IPS-20b (cell line): Measurements from ENCODE around the gene SLC12A7.

ENCODE experiments used
- H3K27ac ChIP-seq: one replicate; pipeline ENCODE4 v1.5.1; 2013; ENCODE audit warnings: low read length
- H3K27me3 ChIP-seq: 2 replicates; pipeline ENCODE4 v1.6.1; 2013; ENCODE audit warnings: mild to moderate bottlenecking, low read length, inconsistent platforms; ENCODE audit not compliant: insufficient read depth
- H3K36me3 ChIP-seq: 2 replicates; pipeline ENCODE4 v1.6.1; 2013; ENCODE audit warnings: low read depth, mild to moderate bottlenecking, inconsistent platforms, low read length, moderate library complexity; ENCODE audit not compliant: insufficient read depth
- H3K4me1 ChIP-seq: 2 replicates; pipeline ENCODE4 v1.6.1; 2013; ENCODE audit warnings: mild to moderate bottlenecking, control low read depth, inconsistent platforms, low read length, moderate library complexity; ENCODE audit not compliant: insufficient read depth
- H3K4me3 ChIP-seq: 2 replicates; pipeline ENCODE4 v1.5.1; 2013; ENCODE audit warnings: mild to moderate bottlenecking, low read length, inconsistent platforms
- H3K9ac ChIP-seq: 2 replicates; pipeline ENCODE4 v1.6.1; 2013; ENCODE audit warnings: low read depth, mild to moderate bottlenecking, inconsistent platforms, low read length, moderate library complexity
- H3K9me3 ChIP-seq: 2 replicates; pipeline ENCODE4 v1.6.1; 2013; ENCODE audit warnings: mild to moderate bottlenecking, low read depth, low read length, inconsistent platforms; ENCODE audit not compliant: insufficient read depth

SLC12A7 gene

DNA sequence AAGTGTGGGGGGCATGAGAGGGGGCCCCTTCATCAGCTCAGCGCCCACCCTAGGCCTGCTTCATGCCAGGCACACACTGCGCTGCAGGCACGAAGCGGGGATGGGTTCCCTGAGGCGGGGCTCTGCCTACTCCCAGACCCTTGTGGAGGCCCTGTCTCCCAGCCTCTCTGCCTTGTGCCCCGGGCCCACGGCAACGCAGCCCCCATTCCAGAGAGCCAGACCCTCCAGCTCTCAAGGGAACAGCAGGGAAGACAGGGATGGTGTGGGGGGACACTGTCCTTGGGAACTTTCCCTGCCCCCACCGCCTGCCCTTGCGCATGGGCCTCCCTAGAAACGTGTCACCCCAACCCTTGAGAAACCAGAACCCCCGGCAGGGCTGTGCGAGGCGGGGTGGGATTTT, 10.0 kb upstream of the SLC12A7 start:
- no peak overlapping the region for H3K27ac ChIP-seq
- H3K4me3 ChIP-seq, result no peak overlapping the region
- no peaks in the 10 kb centered on the region; the same call in 1 of the 2 replicates for H3K4me1 ChIP-seq
- H3K9me3 ChIP-seq, result no peaks in the 10 kb centered on the region
- H3K36me3 ChIP-seq, result no peaks in the 10 kb centered on the region
- H3K27me3 ChIP-seq, result no peaks in the 10 kb centered on the region
- no peak overlapping the region for H3K9ac ChIP-seq

DNA sequence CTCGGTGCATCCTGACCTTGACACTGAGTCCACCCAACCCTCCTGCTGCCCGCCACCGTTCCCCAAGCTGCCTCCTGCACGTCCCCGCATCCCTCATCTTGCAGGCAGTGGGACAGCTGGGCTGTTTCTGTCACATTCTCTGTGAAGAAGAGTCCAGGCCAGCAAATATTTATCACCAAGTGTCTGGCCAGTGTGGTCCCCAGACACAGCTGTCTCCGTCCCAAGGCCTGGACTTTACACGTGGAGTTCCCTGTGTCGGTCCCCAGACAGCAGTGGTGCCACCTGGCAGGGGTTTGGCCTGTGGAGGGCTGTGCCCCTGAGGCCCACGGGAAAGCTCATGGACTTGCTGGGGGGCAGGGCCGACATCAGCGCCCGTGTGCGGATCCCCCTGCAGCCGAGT, 9.2 kb upstream of the SLC12A7 start:
- H3K27me3 ChIP-seq, result no peaks in the 10 kb centered on the region

DNA sequence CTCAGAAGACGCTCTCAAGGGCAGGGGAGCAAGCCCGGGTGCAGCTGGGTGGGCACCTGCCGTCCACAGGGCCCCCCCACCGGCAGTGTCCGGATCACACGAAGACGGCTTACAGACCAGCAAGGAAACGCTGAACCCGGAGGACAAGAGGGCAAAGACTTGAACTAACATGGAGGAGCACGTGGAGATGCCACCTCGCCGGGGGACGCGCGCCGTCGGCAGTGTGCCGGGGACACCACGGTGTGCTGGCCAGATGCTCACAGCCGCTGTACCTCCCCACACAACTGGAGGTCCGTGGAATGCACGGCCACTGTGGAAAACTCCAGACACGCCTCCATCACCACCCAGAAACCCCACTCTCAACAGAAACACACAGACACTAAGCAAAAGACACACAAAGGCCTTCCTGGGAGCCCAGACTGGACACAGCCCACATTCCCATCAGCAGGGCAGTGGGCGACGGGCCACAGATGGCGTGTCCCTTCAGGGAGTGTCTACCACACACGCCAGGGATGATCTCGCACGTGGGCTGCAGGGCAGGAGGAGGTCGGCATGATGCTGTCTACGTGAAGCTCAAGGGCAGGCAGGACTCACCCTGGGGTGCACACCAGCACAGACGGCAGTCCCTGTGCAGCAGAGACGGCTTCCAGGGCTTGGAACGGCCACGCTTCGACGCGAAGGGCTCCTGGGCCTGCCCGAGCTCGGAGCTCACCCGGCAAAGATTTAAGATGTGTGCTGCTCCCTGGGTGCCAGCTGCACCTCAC, 8.6 kb upstream of the SLC12A7 start:
- H3K4me1 ChIP-seq, result no peaks in the 10 kb centered on the region; the same call in 1 of the 2 replicates
- no peak overlapping the region for H3K4me3 ChIP-seq
- no peaks in the 10 kb centered on the region for H3K36me3 ChIP-seq
- no peaks in the 10 kb centered on the region for H3K27me3 ChIP-seq
- H3K27ac ChIP-seq, result no peak overlapping the region
- H3K9me3 ChIP-seq, result no peaks in the 10 kb centered on the region
- no peak overlapping the region for H3K9ac ChIP-seq

More for the DNA sequence above, 9.2 kb upstream of the SLC12A7 start:
- Histone ChIP-seq H3K36me3 (no peaks in the 10 kb centered on the region), H3K9ac (no peak overlapping the region), H3K9me3 (no peaks in the 10 kb centered on the region), H3K4me1 (no peaks in the 10 kb centered on the region; the same call in 1 of the 2 replicates), H3K4me3 (no peak overlapping the region), H3K27ac (no peak overlapping the region)

DNA sequence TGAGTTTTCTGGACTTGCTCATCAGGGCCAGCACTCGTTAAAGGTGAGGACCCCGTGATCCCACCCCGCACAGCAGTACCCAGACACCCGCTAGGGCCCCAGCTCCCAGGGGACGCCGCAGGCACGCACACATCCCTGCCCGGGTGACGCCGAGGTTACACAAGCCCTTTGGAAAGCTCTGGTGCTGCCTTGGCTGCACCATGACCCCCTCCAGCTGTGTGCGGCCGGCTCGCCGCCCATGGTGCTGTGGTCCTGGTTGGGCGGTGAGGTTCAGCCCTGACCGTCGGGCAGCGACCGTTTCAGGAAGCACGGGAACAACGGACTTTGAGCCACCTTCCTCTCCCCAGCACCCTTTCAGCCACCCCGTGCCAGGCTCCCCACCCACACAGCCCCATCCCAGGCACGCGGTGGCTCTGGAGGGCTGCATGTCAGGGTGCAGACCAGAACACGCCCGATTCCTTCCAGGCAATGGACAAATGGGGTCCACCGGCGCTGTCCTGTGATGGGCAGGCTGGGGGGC, 7.5 kb upstream of the SLC12A7 start:
- Histone ChIP-seq H3K4me3 (no peak overlapping the region), H3K27me3 (no peaks in the 10 kb centered on the region), H3K27ac (no peak overlapping the region), H3K4me1 (no peaks in the 10 kb centered on the region; the same call in 1 of the 2 replicates), H3K9ac (no peak overlapping the region), H3K36me3 (no peaks in the 10 kb centered on the region), H3K9me3 (no peaks in the 10 kb centered on the region)

DNA sequence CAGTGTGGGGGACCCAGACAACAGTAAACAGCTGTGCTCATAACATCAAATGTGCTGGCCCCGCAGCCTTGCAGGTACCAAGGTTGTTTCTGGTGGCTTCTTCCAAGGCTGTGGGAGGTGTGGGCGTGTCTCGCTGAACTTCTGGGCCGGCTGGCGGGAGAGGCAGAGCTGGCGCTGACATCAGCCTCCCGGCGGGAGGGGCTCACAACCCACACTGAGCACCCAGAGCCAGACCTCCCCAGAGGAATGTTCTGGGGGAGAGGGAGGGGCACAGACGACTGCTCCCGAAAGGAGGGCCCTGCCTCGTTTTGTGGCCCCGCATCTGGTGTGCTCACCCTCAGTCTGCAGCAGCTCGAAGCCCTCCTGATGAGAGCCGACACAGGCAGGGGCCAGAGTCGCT, 6.9 kb upstream of the SLC12A7 start:
- Histone ChIP-seq H3K9me3 (no peaks in the 10 kb centered on the region), H3K9ac (no peak overlapping the region), H3K27me3 (no peaks in the 10 kb centered on the region), H3K36me3 (no peaks in the 10 kb centered on the region), H3K4me3 (no peak overlapping the region), H3K27ac (no peak overlapping the region), H3K4me1 (no peaks in the 10 kb centered on the region; the same call in 1 of the 2 replicates)

DNA sequence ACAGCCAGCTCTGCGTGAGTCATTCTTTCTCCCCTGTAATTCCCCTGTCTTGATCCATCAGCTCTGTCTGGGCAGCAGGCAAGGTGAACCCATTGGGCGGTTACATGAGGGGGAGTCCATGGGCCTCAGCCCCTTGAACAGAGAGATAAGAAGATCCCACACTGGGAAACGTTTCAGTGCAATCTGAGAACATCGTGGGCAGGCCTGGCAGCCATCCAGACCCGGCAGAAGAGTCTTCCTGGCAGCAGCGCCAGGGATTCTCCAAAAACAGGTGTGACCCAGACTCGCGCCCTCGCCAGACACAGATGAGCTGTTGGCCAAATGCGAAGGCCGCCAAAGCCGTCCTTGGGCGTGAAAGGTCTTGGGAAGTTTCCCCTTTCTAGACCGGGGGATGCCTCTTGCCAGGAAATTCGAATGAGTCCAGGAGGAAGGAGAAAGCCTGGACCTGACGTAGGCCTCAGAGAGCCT, 6.4 kb upstream of the SLC12A7 start:
- Histone ChIP-seq H3K27ac (no peak overlapping the region), H3K9ac (no peak overlapping the region)

DNA sequence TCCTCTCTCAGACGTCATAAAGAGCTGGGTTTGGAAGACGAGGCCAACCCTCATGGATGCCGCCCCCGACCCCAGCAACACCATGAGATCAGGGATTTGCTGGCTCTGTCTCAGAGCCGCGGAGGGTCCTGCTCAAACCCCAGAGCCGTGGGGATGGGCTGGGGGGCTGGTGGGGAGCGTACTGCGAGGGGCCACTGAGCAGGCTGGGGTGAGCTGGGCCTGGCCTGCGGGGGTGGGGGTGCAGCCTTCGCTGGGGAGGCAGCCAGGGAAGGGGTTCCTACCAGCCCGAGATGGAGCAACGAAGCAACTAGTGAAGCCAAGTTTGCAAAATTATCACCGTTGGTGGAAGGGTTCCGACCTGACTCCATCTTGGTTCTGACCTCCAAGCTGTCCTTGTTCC, 5.1 kb upstream of the SLC12A7 start:
- H3K27ac ChIP-seq, result no peak overlapping the region
- H3K36me3 ChIP-seq, result no peaks in the 10 kb centered on the region

More for the DNA sequence above, 6.4 kb upstream of the SLC12A7 start:
- Histone ChIP-seq H3K27me3 (no peaks in the 10 kb centered on the region), H3K4me3 (no peak overlapping the region), H3K9me3 (no peaks in the 10 kb centered on the region), H3K4me1 (no peaks in the 10 kb centered on the region; the same call in 1 of the 2 replicates), H3K36me3 (no peaks in the 10 kb centered on the region)

DNA sequence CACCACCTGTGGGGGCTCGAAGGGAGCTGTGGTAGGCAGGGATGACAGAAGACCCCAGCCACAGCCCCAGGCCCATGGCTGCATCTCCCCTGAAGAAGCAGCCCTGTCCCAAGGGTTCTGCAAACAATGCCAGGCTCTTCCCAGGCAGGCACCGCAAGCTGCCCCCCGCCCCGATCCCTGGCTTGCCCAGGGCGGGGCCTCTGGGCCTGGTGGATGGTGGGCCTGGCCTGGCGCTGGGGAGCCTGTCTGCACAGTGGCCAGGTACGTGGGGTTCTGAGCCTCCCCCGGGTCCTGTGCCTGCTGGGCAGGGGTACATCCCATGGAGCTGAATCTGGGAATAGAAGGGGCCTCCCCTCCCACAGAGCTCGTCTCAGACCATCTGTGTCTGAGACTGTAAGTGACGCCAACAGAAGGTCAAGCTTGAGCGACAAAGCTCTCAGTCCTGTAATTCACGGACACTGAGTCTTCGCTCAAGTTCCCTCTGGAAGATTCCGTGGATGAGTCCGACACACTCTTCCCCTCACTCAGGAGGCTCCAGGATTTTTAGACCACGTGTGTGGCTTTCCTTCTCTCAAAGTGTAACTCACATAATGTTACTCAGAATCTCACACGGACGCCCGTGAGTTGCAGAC, 4.4 kb upstream of the SLC12A7 start:
- Histone ChIP-seq H3K9me3 (no peaks in the 10 kb centered on the region), H3K4me1 (no peaks in the 10 kb centered on the region; the same call in 1 of the 2 replicates), H3K4me3 (no peak overlapping the region), H3K36me3 (no peaks in the 10 kb centered on the region), H3K9ac (no peak overlapping the region), H3K27me3 (no peaks in the 10 kb centered on the region), H3K27ac (no peak overlapping the region)

More for the DNA sequence above, 5.1 kb upstream of the SLC12A7 start:
- H3K9ac ChIP-seq, result no peak overlapping the region
- no peaks in the 10 kb centered on the region; the same call in 1 of the 2 replicates for H3K4me1 ChIP-seq
- H3K27me3 ChIP-seq, result no peaks in the 10 kb centered on the region
- H3K9me3 ChIP-seq, result no peaks in the 10 kb centered on the region
- no peak overlapping the region for H3K4me3 ChIP-seq

DNA sequence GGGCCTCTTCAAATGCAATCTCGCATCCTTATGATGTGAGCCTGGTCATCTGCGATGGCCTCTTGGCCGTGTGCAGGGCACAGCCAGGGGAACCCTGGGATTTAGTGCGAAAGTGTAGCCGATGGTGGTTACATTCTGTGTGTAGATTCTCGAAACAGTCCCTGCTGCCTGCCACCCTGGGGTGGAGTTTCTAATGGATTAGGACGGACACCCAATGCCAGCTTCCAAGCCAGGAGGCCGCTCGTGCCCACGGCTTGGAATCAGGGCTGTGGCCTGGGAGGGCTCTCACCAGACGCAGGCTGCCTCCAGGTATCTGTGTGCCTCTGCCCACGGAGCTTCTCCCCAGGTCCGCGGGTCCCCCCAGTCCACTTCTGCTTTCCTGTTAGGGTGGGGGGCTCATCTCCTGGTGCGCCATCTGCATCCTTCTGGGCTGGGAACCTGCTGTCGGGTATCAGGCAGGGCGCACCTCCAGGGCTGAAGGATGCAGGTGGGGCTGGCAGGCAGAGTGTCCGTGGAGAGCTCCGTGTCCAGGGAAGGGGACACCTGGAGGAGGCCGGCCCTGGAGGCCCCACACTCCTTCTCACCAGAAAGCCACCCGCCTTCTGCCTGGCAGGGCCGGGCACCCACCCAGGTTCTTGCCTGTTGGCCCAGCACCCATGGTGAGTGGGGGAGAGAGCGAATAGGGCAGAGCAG, 3.4 kb upstream of the SLC12A7 start:
- H3K4me1 ChIP-seq, result no peaks in the 10 kb centered on the region; the same call in 1 of the 2 replicates
- H3K36me3 ChIP-seq, result no peaks in the 10 kb centered on the region
- no peak overlapping the region for H3K9ac ChIP-seq
- no peak overlapping the region for H3K4me3 ChIP-seq
- H3K27me3 ChIP-seq, result no peaks in the 10 kb centered on the region
- H3K9me3 ChIP-seq, result no peaks in the 10 kb centered on the region
- no peak overlapping the region for H3K27ac ChIP-seq

DNA sequence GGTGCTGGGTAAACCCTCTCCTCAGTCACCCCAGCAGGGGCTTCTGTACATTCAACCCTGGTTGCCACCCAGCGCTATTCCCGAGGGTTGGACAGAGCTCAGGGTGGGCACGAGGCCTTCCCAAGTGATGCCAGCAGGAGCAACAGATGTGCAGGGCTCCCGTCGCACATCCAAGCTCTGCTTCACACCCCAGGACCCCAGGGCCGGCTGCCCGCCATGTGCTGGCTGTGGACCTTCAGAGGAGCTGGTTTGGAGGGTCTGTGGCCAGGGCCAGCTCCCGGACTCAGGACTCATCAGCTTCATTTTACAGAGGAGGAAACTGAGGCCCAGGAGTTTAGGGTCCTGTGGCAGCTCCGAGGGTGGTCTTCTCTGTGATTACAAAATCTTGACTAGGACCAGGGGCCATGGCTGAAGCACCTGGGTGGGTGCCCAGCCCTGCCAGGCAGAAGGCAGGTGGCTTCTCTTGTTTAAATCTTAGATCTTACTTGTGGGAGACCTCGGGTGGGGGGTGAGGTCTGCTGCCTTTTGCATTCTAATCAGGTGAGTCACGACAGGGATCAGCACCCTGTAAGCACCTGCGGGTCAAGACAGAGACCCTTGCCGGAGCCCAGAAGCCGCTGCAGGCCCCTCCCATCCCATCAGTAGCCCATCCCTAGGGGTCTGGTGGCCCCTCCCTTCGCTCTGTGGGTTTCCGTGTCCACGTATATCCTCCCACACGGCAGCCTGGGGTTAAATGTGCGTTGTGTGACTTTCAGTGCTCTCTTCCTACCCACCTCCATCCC, 2.1 kb upstream of the SLC12A7 start:
- Histone ChIP-seq H3K27me3 (no peaks in the 10 kb centered on the region), H3K4me1 (no peaks in the 10 kb centered on the region; the same call in 1 of the 2 replicates), H3K9me3 (no peaks in the 10 kb centered on the region), H3K27ac (no peak overlapping the region), H3K9ac (no peak overlapping the region), H3K36me3 (peaks cover 5% of the 10 kb centered on the region), H3K4me3 (no peak overlapping the region)

DNA sequence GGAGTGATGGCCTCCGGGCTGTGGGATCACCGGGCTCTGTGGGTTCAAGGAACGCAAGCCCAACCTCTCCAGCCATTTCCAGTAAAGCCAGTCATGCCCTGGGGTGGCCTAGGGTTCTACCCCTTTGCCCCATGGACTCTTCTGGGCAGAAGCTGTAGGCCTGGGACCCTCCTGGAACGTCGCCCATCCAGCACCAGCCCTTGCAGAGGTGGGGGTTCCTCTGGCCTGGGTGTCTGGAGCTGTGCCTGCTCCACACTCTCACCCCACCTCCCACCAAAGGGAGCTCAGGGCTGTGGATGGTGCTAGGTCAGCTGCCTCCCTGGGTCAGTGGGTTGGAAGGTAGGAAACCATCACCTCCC, 1.4 kb upstream of the SLC12A7 start:
- Histone ChIP-seq H3K4me1 (no peaks in the 10 kb centered on the region; the same call in 1 of the 2 replicates), H3K27me3 (no peaks in the 10 kb centered on the region), H3K9ac (no peak overlapping the region), H3K9me3 (no peaks in the 10 kb centered on the region), H3K36me3 (peaks cover 5% of the 10 kb centered on the region), H3K27ac (no peak overlapping the region), H3K4me3 (no peak overlapping the region)
